ENCODE results near the gene TMC8.
"Not testable (repeated sequence)": the region's sequence is repeated elsewhere in the genome, so short reads cannot be mapped to it uniquely, and the experiment has no call there.

The TMC8 gene

DNA sequence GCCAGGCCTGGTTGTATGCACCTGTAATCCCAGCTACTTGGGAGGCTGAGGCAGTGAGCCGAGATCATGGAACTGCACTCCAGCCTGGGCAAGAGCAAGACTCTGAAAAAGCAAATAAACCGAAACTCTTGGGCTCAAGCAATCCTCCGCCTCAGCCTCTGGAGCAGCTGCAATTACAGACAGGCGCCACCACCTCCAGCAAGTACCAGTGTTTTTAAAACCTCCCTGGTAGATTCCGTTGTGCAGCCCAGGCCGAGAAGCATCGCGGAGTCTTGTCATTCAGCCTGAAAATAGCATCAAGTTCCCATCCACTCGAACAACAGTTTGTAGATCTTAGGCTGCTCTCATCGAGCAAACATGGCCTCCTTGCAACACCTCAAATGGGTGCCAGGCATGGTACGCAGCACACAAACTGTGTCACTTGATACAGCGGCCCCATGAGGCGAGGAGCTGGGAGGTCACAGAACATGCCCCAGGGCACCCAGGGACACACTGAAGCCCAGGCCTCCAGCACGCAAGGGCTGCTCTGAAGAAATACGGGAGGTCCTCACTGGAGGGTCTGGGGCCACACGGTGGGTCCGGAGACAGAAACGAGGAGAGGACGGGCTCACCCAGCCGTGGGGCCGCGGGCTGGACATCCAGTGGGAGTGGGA is 20.1 kb upstream of the TMC8 start:
- FAIRE-seq (no peak), DNase-seq (ENCODE audit: low spot score) (no peak)

DNA sequence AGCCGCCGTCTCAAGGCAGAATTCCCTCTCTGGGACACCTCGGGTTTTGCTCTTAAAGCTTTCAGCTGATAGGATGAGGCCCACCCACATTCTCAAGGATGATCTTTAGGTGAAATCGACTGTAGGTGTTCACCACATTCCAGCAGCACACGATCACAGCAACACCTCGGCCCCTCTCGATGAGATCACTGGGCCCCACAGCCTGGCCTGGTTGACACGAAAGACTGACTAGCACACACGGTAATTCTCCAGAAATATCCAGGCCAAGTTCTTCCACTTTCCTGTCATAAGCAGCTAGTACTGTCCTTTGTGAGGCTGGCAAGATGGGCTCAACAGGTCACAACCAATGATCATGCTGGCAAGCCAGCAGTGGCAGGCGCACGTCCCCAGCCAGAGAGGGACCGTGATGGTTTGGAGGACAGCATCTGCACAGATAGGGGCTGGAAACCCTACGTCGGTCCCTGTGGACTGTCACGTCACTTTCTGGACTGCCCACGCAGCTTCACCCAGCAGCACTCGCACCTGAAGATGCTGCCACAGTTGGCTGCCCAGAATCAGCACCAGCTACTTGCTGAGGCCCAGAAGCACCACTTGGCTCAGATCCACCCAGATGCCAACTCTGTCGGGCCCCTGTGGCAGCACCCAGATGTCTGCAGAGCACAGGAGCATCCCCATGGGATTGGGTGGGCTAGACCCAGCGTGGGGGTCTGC is 19.4 kb upstream of the TMC8 start:
- DNase-seq (ENCODE audit: low spot score) (no peak), FAIRE-seq (peak; percentile 74)

DNA sequence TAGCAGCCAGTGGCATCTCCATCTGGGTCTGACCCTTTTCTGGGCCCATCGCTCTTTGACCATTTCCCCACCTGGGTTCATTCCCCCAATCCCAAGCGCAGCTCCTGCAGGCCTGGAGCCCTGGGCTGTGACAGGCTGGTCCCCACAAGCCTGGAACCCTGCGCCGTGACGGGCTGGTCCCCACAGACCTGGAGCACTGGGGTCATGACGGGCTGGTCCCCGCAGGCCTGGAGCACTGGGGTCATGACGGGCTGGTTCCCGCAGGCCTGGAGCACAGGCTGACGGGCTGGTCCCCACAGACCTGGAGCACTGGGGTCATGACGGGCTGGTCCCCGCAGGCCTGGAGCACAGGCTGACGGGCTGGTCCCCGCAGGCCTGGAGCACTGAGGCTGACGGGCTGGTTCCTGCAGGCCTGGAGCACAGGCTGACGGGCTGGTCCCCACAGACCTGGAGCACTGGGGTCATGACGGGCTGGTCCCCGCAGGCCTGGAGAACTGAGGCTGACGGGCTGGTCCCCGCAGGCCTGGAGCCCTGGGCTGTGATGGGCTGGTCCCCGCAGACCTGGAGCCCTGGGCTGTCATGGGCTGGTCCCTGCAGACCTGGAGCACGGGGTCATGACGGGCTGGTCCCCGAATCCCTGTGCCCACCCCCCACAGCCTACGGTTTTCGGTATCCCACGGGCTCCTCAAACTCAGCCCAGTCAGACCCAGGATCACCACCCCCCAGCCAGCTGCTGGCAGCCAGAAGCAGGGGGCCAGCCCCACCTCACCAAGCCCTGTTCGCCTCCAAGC is 18.6 kb upstream of the TMC8 start:
- DNase-seq (ENCODE audit: low spot score): no peak

GRCh38 chr17:78112518-78113471 is 17.8 kb upstream of the TMC8 start:
- DNase-seq (ENCODE audit: low spot score) (peak; percentile 91), FAIRE-seq (peak; percentile 48)

More for the DNA sequence above, 18.6 kb upstream of the TMC8 start:
- FAIRE-seq: no peak

GRCh38 chr17:78113804-78114785 is 16.5 kb upstream of the TMC8 start:
- no peak for DNase-seq (ENCODE audit: low spot score)
- no peak for FAIRE-seq

DNA sequence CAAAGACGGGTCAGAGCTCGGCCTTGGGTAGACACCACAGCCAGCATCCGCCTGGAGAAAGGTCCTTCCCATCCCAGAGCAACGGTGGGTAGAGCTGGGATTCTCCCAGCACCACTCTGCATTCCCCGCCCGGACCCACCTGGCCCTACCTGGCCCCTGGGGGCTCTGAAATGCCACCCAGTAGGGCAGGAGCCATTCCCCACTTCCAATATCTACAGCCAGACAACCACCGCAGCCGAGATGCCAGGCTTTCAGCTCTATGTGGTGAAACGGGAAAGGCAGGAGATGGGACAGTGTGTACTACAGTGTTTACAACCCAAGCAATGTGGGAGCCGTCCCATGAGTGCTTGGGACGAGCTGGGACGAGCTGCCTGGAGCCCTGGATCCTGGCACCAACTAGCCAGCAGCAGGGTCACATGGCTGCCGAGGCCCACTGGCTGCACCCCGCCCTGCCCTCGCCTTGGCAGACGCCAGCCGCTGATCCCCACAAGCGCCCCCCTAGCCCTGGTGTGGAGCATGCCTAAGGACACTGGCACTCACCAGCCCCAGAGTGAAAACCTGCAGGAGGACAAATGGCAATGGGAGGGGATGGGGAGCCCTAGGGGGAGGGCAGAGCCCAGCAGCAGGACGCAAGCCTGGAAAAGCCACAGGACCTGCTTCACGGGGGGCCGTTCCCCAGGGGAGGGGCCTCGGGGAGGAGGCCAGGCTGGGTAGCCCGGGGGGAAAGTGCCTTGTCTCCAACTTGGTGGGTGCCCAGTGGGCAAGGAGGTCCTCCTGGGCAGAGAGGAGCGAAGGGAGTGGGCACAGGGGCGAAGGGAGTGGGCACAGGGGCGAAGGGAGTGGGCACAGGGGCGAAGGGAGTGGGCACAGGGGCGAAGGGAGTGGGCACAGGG is 15.5 kb upstream of the TMC8 start:
- DNase-seq (ENCODE audit: low spot score) (no peak), FAIRE-seq (no peak)

GRCh38 chr17:78115803-78116202 is 14.8 kb upstream of the TMC8 start:
- not testable (repeated sequence) for DNase-seq (ENCODE audit: low spot score); FAIRE-seq

- DNase-seq (ENCODE audit: low spot score) (no peak), FAIRE-seq (no peak)
Observed at GRCh38 chr17:78116411-78116810, 14.2 kb upstream of the TMC8 start.

DNA sequence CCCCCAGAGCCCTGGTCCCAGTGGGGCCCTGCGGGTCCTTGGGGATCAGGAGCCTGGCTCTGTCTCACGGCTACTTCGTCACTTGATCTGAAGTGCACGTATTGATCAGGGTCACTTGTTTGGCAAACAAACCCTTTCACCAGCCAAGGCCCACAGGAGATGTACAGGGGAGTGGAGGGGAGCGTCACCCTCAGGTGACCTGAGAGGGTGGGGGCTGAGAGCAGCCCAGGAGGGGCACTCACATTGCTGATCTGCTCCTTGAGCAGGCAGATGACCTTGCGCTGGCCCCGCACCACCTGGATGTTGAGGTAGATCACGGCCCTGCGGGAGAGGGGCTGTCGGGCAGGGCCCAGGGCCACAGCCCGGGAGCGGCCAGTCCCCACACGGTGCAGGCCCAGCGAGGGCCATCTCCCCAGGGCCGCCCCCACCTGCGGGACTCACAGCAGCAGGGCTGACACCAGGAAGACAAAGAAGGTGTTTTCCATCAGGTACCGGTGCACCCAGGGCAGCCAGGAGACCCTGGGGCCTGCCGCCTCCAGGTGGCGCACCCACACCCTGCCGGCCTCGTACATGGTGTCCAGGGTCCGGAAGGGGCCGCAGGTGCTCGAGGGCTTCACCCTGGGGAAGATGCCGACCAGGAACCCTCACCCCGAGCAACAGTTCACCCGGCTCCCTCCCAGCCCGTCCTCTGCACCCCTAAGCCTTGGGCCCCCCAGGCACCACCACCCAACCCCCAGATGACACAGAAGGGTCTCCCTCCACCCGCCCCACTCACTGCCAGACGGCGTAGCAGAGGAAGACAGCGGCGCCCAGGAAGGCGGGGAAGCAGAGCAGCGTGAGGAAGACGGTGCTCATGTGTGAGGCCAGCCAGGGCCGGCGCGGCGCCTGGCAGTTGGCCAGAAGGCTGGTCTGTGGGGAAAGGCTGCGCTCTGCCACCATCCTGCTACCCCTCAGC is 13.3 kb upstream of the TMC8 start:
- DNase-seq (ENCODE audit: low spot score) (no peak), FAIRE-seq (no peak)

DNA sequence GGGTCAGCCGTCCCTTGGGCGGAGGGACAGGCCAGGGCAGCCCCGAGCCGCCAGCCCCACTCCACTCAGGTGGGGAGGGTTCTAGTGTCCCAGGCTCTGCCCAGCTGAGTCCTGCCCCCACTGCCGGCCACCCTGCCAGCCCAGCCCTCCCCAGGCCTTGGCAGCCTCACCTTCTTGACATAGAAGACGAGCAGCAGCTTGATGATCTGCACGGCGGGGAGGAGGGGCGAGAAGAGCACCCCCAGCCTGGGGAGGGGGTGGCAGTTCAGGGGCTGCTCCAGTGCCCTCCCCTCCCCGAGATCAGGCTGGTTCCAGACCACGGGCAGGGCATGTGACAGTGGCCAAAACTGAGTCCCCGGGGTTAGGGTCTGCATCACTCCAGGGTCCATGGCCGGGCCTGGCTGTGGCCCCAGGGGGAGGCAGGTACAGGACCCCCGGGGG is 11.8 kb upstream of the TMC8 start:
- no peak for DNase-seq (ENCODE audit: low spot score)
- peak; percentile 50 for FAIRE-seq

- FAIRE-seq (no peak), DNase-seq (ENCODE audit: low spot score) (no peak)
Observed at GRCh38 chr17:78120537-78120936, 10.0 kb upstream of the TMC8 start.

GRCh38 chr17:78120971-78121800 is 9.4 kb upstream of the TMC8 start:
- FAIRE-seq (no peak), DNase-seq (ENCODE audit: low spot score) (no peak)

GRCh38 chr17:78121801-78122215 is 8.8 kb upstream of the TMC8 start:
- no peak for FAIRE-seq
- DNase-seq (ENCODE audit: low spot score): no peak

DNA sequence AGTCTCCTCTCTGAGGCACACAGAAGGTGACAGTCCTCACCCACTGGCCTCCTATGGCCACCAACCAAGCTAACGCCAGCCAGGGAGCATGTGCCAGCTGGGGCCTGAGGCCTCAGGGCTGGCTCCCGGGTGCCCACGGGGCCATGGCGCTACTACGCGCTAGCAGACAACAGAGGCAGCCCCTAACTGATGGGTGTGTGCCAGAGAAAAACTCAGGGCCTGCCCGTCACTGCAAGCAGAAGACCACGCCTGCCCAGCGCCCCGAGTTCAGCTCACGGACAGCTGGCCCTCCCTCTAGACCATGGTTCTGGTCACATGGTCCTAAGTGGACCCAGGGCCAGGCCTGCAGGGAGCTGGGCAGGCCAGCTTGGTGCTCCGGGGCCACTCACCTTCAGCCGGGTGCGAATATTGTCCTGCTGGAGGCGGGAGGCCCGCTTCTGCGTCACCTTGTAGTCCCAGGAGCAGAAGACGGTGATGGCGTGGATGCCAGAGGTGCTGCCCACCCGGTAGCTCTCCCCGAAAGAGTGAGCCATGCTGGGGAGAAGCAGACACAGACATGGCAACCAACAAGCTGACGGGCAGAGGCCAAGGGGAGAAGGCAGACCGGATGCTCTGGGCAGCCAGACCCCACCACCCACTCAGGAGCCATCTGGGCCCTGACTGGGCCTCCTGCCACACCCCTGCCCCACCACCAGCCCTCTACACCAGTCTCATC is 8.2 kb upstream of the TMC8 start:
- DNase-seq (ENCODE audit: low spot score) (no peak), FAIRE-seq (no peak)

GRCh38 chr17:78122931-78123249 is 7.7 kb upstream of the TMC8 start:
- FAIRE-seq: no peak
- DNase-seq (ENCODE audit: low spot score): no peak

GRCh38 chr17:78123258-78123929 is 7.2 kb upstream of the TMC8 start:
- peak; percentile 97 for FAIRE-seq
- no peak for DNase-seq (ENCODE audit: low spot score)
